ENCODE data around the gene CFL1.
"Not testable (repeated sequence)": the region's sequence is repeated elsewhere in the genome, so short reads cannot be mapped to it uniquely, and the experiment has no call there.

The CFL1 gene

DNA sequence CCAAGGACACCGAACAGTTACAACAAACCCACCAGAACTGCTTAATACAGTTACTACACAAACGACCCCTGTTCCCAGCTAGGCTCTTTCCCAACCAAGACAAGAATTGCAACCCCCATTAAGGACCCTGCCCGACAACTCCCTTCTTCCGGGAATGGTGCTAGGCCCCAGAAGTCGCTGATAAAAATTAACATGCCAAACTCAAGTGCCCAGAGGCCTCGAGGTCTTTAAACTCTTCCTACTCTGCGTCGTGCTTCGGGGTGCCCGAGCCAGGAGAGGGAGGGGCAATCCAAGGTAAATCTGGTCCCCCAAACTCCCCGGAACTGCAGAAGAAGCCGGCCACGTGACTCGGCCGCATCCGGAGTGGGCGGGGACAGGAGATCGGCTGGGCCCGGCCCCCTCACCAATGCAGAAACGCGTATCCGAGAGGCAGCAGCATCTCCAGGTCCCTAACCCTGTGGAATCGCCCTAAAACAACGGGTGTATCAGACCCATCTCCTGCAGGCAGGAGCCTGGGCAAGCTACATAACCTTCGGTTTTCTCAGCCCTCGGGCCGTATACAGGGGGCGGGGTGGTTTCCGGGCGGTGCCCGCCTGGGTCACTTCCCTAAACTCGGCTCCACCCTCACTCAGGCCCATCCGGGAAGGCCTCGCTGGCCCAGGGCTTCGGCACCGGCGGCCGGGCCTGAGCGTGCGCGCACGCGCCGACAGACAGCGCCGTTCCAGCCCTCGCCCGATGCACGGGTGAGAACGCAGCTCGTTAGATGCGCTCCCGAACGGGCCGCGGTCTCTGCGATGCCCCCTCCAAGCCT is 1.1 kb downstream of the CFL1 start:
- peak; percentile 71 for DNase-seq

DNA sequence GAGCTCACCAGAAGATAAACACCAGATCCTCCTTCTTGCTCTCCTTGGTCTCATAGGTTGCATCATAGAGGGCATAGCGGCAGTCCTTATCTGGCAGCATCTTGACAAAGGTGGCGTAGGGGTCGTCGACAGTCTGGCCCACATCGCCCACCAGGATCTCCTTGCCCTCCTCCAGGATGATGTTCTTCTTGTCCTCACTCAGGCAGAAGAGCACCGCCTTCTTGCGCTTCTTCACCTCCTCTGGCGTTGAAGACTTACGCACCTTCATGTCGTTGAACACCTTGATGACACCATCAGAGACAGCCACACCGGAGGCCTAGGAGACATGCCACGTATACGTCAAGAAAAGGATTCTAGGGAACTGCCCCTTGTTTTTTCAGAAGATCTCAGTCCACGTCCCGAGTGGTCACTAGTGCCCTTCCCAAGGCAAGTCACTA is 2.0 kb downstream of the CFL1 start:
- DNase-seq = no peak

DNA sequence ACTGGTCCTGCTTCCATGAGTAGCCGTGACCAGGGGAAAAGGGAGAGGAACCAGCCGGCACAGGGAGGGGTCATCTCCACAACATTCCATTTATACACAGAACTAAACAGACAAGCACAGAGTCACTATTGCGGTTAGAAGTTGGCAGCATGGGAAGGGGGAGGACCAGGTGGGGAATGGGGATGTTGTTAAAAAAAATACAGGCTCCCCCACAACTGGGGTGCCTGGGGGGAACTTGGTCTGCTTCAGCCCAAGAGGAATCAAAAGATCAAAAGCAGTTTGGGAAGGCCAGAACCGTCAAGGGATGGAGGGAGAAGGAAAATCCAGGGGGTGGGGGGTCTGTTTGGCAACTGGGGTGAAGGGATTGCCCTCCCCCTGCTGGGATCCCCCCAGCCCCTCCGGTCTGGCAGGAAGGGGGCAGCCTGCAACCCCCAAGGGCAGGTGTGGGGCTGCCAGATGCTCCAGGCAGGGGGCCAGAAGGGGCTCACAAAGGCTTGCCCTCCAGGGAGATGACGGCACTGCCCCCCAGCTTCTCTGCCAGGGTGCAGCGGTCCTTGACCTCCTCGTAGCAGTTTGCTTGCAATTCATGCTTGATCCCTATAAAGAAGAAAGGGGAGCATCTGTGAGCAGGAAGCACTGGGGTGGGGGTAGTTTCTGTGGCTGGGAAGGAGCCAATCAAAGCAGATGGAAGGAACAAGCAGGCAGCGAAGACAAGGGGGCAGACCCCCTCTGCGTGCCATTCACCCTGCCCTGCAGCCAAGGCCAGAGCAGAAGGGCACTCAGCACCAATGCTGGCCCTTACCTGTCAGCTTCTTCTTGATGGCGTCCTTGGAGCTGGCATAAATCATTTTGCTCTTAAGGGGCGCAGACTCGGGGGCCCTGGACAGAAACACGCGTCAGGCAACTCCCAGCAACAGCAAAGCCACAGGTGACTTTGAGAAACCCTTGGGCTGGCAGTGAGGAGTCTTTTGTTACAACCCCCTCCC is 2.8 kb downstream of the CFL1 start:
- no peak for DNase-seq

DNA sequence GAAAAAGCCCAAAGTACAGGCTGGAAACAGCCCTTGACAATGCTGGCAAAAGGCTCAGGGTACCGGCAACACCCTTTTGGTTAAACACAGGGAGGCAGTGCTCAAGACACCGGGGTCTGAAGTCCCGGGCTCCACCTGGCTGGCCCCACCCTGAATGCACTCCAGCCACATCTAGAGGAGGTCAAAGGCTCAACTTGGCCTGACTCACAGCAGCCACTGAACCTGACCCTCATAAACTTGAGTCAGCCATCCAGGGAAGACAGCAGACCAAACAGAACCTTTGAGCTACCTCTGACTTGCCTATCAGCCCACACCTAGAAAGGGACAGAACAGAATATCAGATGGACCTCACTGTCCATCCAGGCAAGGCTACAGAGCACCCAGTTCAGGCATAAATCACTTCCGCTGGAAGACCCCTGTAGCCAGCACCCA is 3.8 kb downstream of the CFL1 start:
- DNase-seq = no peak

DNA sequence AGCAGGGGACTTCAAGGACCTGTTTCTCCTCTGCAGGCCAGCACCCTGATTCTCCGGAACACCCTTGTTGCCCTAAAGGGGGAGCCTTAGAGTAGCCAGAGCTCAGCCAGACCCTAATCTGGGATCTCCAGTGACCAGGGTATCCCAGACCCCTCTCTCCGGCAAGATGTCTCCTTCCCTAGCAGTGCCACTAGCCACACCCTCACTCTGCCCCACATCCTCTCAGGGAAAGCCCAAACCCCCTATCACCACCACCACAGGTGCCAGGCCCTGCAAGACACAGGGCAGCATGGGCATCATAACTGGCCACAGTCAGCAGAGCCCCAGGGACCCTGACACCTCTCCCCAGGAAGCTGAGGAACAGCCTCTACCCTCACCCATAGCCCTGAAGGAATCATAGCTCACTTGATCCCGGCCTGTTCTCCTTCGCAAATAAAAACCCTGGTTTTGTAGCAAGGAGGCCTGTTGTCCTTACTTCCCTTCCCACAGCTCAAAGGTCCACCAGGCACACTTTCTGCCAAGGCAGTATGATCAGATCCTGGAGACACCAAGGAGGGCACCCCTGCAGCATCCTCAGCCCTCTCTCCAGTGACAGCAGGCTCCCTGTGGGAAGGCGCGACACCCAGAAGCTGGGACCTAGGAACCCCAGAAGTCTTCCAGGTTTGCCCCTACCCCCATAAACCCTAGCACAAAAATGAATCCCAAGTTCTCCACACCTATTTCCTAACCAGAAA is 4.6 kb downstream of the CFL1 start:
- no peak for DNase-seq

DNA sequence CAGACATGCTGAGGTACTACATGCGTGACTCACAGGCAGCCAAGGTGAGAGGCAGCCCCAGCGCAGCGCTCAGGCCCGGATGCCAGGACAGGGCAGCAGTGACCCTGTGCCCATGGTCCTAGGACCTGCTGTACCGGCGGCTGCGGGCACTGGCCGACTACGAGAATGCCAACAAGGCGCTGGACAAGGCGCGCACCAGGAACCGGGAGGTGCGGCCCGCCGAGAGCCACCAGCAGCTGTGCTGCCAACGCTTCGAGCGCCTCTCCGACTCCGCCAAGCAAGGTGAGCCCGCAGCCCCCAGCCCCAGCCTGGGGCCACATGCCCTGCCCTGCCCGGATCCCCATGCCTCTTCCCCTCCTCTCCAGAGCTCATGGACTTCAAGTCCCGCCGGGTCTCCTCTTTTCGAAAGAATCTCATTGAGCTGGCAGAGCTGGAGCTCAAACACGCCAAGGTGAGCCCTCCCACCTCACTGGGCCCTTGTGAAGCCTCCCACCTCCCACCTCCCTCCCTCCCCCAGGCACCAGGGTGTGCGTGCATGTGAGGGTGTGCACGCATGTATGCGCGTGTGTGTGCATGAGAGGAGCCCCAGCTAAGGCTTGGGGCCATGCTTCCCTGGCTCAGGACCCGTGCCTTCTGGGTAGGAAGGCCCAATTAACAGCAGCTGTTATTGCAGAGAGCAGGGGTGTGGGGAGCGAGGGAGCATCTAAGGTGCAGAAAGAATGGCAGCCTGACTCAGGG is 5.3 kb downstream of the CFL1 start:
- DNase-seq = no peak

DNA sequence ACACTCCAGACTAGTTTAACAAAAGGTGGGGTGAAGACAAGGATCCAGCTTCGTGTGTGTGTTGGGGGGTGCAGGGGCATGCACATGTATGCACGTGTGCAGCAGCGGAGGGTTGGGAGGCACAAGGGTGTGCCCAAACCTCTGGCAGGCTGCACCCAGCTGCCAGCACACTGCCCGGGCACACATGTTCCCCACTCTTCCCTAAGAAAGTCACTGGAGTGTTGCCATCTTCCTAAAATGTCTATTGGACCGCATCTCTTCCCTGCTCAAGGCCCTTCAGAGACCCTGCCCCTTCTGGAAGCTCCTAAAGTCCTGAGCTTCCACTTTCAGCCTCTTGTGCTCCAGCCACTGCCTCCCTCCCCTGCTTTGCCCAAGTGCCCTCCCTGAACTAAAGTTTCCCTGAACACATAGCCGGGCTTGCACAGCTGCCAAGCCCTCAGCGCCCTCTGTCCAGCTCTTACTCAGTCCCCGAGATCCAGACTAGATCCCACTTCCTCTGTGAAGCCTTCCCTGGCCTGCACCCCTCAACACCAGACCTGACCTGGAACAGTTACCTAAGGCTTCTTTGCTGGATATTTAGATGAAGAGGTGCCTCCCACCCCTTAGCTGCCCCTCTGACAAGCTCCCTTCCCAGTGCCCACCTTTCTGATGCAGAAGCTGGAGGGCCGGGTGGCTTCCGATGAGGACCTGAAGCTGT is 6.0 kb downstream of the CFL1 start:
- DNase-seq = no peak

DNA sequence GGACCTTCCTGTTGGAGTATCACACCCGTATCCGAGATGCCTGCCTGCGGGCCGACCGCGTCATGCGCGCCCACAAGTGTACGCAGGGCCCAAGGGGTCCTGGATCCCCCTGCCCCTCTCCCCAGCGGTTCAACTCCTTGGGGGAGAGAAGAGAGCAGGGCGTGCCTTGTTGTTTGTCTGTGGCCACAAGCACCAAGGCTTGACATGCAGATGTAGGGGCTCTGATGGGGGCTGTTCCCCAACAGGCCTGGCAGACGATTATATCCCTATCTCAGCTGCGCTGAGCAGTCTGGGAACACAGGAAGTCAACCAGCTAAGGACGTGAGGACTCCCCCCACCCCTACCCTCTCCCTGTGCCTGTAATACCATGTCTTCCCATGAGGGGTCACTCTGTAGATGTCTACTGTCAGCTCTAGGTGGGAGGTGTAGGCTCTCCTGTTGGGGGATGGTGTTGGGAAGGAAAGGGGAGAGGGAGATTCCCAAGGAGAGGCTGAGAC is 6.8 kb downstream of the CFL1 start:
- DNase-seq = no peak

DNA sequence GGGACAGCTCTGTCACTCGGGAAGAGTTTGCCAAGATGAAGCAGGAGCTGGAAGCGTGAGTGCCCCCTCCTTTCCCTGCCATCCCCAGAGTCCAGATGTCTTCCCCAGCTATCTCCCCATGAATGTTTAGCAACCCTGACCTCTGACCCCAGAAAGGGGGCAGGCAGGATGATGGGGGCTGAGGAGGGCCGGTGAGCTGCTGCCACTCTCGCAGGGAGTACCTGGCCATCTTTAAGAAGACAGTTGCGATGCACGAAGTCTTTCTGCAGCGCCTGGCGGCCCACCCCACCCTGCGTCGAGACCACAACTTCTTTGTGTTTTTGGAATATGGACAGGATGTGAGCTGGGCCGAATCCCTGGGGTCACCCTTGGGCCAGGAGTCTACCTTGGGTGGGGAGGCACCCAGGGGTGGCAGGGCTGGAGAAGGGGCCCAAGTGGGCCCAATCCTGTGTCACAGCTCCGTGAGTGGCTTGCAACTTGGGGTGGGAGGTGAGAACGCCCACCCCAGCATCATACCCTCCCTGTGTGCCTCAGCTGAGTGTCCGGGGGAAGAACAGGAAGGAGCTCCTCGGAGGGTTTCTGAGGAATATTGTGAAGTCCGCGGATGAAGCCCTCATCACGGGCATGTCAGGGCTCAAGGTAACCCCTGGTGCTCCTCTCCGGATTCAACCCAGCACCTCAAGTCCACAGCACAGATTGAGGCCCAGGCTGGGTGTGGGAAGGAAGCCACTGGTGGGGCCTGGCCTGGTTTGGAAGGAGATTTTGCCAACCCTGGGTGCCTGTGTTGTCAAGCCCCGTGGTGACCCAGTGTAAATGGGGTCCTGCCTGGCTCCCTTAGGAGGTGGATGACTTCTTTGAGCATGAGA is 7.5 kb downstream of the CFL1 start:
- no peak for DNase-seq

DNA sequence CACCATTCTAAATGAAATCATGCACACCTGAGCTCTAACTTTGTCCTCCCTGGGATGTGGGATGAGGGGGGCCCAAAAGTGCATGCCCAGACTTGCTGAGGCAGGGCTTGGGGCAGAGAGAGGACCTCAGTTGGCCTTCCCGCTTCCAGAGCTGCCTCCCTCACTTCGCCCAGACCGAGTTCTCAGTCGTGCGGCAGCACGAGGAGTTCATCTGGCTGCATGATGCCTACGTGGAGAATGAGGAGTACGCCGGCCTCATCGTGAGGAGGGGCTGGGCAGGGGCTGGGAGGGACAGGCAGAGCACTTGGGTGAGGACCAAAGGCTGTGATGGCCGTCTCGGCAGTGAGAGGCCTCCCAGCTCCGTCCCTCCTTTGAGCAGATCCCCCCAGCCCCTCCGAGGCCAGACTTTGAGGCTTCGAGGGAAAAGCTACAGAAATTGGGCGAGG is 8.2 kb downstream of the CFL1 start:
- no peak for DNase-seq

DNA sequence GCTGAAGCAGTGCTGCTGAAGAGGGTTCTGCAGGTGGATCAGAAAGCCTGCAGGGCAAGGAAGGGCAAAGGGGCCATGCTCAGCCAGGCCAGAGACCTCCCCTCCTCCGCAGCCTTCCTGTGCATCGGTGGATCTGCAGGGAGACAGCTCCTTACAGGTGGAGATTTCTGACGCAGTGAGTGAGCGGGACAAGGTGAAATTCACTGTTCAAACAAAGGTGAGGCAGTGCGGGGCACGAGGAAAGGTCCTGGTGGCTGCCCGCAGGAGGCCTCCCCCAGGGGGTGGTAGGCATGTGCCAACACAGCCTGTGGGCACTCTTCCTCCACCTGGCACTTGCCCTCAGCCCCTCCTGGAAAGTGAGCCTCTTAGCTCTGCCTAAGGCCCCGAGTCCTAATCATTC is 8.6 kb downstream of the CFL1 start:
- no peak for DNase-seq

DNA sequence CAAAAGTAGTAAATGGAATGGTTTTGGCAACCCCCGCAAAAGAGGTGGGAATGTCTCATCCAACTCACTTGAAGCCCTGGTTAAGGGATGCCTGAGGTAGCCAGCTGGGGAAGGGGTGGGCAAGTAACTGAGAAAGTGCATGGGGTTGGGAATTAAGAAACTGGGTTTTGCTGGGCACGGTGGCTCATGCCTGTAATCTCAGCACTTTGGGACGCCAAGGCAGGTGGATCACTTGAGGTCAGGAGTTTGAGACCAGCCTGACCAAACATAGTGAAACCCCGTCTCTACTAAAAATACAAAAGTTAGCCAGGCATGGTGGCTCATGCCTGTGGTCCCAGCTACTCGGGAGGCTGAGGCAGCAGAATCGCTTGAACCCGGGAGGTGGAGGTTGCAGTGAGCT is 9.3 kb downstream of the CFL1 start:
- not testable (repeated sequence) for DNase-seq

DNA sequence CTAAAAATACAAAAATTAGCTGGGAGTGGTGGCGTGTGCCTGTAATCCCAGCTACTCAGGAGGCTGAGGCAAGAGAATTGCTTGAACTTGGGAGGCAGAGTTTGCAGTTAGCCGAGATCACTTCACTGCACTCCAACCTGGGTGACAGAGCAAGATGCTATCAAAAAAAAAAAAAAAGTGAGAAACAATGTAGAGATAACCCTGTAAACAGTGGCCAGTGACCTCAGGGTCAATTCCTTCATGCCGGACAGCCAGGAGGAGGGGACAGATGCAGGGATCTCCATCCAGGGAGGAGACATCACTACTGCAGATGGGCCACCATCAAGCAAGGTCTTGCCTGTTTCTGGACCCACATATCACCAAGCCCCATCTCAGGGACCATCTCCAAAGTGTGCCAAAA is 10.2 kb downstream of the CFL1 start:
- DNase-seq = no peak

DNA sequence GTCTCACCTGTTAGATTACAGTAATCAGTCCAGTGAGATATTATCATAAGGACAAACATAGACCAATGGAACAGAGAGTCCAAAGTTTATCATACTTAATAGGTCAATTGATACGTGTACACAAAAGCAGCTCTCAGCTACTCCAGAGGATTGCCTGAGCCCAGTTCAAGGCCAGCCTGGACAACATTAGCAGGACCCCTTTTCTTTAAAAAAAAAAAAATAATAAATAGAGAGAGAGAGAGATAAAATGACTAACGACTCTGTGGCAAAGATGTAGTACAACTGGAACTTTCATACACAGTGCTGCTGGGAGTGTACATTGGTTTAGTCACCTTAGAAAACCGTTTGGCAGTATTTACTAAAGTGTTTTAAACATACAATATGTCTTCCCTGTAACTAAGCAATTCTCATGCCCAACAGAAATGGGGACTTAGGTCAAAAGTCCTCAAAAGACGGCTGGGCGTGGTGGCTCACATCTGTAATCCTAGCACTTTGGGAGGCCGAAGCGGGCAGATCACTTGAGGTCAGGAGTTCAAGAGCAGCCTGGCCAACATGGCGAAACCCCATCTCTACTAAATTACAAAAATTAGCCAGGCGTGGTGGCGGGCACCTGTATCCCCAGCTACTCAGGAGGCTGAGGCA is 13.6 kb downstream of the CFL1 start:
- no peak for DNase-seq

DNA sequence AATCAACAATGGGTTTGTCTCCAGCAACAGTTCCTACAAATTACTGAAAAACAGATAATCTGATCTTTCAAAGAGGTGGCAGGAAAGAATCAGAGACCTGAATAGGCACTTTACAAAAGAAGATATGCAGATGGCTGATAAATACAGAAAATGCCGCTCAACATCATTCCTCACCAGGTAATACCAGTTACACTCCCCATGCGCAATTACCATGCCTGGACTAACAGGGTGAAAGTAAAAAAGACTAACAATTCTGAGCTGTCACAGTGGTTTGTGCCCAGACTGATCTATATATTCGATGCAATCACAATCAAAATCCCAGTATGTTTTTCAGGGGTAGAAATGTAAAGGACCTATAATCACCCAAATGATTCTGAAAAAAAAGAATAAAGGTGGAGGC is 14.2 kb downstream of the CFL1 start:
- no peak for DNase-seq

DNA sequence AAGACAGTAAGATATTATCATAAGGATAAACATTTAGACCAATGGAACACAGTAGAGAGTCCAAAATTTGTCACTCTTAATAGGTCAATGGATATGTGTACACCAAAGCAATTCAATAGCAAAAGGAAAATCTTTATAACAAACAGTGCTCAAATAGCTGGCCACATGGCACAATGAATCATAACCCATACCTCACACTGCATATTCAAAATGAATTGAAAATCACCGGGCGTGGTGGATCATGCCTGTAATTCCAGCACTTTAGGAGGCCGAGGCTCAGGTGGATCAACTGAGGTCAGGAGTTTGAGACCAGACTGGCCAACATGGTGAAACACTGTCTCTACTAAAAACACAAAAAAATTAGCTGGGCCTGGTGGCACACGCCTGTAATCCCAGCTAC is 15.8 kb downstream of the CFL1 start:
- no peak for DNase-seq

DNA sequence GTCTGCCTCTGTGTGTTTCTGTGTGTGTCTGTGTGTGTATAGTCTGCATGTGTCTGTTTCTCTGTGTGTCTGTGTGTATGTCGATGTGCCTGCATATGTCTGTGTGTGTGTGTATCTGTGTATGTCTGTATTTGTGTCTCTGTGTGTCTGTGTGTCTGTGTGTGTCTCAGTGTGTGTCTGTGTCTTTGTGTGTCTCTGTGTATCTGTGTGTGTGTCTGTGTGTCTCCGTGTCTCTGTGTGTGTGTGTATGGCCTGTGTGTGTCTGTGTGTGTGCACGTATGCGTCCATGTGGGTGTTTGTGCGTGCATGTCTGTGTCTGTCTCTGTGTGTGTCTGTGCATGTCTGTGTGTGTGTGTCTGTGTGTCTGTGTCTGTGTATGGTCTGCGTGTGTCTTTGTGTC is 23.8 kb downstream of the CFL1 start:
- DNase-seq = no peak

DNA sequence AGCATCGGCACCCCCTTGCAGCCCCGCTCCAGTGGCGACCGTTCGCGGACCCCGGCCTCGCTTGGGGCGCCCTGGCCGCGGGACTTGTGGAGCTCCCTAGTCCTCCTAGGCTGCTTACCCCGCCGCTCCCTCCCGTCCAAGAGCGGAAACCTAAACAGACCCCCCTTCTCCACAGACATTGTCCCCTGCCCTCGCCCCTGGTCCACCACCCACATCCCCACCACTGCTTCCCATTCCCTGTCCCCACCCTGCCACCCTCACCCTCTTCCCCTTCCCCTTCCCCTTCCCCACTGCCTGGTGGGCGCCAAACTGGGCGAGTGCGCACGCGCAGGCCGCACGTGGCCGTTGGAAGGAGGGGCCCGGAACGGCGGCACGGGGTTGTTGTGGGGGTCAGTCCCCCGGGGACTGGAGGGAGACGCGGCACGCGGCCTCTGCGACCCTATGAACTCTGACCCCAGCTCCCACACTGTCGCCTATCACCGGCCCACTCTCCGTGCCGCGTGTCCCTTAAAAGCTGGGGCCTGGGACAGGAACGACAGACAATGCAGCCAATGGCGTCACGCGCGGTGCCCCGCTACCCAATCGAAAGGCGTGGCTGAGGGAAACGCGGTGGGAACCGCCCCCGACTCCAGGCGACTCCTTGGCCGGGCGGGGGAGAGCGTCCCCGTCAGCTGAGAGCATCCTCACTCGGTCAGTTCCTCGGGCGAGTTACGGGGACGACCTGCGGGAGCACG is 24.5 kb downstream of the CFL1 start, which contains the start of gene SNX32:
SNX32 (plus strand) TSS at position 667 of the 734 bp plus-strand sequence. CDS start 103 bp downstream, outside the sequence.
- DNase-seq = peak; percentile 86

DNA sequence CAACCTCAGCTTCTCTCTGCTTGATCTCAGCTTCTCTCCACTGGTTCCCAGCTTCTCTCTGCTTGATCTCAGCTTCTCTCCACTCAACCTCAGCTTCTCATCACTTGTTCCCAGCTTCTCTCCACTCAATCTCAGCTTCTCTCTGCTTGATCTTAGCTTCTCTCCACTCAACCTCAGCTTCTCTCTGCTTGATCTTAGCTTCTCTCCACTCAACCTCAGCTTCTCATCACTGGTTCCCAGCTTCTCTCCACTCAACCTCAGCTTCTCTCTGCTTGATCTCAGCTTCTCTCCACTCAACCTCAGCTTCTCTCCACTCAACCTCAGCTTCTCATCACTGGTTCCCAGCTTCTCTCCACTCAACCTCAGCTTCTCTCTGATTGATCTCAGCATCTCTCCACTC is 25.7 kb downstream of the CFL1 start:
- not testable (repeated sequence) for DNase-seq

Data from GF-D8 (cell line).